NCI-H2196 treated with DMSO at 0.1 percent for 48 hours (cell line): ENCODE data around the gene NUP62.
A peak's percentile ranks its signal among the peaks of the same experiment; 100 is the strongest.

Experiments
- DNase-seq: peaks from one replicate; lab custom pipeline; 2025; ENCODE audit not compliant: unreplicated experiment; lab: John Stamatoyannopoulos, UW

NUP62 gene

DNA sequence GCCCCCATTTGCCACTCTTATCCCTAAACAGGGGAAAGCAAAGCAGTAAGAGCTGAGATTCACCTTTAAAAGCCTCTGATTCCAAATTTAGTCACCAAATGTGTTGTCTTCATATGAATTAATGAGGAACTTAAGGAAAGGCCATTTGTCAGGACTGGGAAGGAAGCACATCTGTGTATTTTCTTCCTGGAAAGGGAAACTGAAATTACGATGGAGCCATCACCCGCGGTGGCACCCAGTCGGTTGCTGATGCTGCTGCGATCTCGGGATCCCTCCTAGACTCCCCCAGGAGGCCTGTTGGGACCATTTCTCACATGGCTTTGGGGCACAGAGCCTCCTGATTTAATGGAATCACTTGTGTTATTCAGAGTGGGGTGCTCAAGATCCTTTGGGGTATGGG is 25.2 kb downstream of the NUP62 start:
- no peak for DNase-seq

- DNase-seq, result no peak
Measured at GRCh38 chr19:49896863-49897621, 32.3 kb downstream of the NUP62 start, which contains the start of gene IL4I1. TSS of gene IL4I1 (minus strand) at chr19:49896887. CDS start at chr19:49896160, 727 bp downstream.

- no peak for DNase-seq
Measured at GRCh38 chr19:49895566-49896297, 33.6 kb downstream of the NUP62 start.

DNA sequence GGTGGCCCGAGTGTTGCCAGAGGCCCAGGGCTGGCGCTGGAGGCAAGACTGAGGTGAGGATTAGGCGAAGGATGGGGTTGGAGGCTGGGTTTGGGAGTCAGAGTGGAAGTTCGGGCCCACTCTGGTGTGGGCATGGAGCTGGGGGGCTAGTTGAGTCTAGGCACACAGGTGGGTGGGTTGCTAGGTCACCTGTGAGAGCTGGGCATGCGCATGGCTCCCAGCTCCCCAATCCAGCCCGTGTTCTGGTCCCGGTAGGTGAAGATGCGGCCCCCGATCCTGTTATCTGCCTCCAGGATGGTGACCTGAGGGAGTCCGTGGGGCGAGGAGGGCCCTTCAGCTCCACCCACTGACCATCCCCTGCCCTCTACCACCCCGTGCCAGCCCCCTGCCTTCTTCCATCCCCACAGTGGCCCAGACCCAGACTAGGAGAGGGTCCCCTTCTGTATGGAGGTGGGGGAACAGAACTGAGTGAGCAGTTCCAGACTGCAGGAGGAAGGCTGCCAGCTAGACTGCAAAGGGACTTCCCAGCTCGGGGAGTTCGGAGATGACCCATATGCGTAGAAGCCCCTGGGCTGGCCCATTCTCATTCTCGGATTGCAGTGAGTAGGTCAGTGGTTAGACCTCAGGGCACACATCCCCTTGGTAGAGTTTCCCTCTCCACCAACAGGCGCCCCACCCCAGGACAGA is 34.3 kb downstream of the NUP62 start:
- DNase-seq, result no peak

GRCh38 chr19:49894011-49894664 is 35.2 kb downstream of the NUP62 start:
- DNase-seq, result no peak

GRCh38 chr19:49892716-49893115 is 36.6 kb downstream of the NUP62 start:
- no peak for DNase-seq

DNA sequence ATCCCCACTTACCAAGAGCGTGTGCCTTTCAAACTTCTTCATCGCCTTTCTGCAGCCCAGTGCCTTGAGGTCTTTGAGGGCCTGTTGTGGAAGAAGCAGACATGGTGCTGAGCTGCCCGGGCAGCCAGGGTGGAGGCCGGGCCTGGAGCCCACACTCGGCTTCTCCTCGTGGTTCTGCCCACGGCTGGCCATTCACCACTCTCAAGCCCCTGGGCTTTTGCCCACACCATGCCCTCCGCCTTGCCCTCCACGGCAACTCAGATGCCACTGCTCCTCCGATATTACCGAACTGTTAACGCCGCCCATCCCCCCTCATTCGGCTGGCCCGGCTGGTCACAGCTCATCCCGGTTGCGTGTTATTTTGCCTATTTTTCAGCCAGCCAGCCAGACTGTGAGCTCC is 37.9 kb downstream of the NUP62 start:
- no peak for DNase-seq

GRCh38 chr19:49890349-49891311 is 38.7 kb downstream of the NUP62 start:
- DNase-seq, result peak; percentile 40

GRCh38 chr19:49889687-49890348 is 39.5 kb downstream of the NUP62 start:
- peak; percentile 62 for DNase-seq

DNA sequence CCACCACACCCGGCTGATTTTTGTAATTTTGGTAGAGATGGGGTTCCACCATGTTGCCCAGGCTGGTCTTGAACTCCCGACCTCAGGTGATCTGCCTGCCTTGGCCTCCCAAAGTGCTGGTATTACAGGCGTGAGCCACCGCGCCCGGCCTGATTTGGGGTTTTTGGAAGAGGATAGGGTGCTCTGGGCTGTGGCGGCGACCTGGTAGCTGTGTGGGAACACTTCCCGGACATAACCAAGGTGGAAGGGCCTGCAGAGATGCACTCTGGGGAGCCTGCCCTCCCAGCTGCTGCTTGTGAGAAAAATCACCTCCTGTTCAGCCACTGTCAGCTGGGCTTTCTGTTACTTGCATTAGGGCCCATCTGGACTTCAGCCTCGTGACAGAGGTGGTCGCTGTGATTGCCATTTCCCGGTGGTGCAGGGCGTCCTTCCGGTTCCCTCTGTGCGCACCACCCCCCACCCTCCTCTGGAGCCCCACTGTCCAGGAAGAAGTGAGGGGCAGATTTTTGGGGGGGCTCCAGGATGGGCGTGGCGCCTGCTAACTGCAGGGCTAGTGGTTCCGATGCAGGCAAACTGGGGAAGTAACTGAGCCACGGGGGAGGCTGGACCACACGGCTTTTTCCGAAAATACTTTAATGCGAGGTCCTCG is 40.1 kb downstream of the NUP62 start:
- DNase-seq, result no peak

GRCh38 chr19:49888510-49888824 is 40.8 kb downstream of the NUP62 start:
- no peak for DNase-seq

DNA sequence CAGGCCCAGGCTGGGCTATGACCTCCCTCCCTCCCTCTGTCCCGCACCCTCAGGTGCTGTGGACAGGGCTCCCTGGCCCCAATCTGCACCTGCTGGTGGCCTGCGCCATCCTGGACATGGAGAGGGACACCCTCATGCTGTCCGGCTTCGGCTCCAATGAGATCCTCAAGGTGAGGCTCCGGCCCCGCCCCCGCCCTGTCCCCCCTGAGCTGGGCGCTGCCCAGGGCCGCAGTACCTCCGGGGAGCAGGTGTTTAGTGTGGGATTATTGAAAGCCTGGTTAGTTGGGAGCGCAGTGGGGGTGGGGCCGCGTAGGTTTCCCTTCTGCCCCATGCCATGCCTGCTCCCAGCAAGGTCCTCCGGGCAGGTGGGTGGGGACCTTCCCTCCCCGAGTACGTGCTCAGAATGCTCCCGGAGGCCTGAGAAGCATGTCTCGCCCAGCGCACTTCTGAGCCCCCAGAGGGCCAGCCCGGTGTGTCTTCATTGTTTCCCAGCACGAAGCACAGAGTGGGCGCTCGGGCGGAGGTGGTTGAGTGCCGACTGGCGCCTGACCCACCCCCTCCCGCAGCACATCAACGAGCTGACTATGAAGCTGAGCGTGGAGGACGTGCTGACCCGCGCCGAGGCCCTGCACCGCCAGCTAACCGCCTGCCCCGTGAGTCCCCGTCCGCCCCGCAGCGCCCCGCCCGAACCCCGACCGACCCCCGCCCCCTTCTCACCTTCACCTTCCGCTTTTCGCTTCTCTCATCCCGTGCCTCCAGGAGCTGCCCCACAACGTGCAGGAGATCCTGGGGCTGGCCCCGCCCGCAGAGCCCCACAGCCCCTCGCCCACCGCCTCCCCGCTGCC is 41.4 kb downstream of the NUP62 start:
- no peak for DNase-seq

DNA sequence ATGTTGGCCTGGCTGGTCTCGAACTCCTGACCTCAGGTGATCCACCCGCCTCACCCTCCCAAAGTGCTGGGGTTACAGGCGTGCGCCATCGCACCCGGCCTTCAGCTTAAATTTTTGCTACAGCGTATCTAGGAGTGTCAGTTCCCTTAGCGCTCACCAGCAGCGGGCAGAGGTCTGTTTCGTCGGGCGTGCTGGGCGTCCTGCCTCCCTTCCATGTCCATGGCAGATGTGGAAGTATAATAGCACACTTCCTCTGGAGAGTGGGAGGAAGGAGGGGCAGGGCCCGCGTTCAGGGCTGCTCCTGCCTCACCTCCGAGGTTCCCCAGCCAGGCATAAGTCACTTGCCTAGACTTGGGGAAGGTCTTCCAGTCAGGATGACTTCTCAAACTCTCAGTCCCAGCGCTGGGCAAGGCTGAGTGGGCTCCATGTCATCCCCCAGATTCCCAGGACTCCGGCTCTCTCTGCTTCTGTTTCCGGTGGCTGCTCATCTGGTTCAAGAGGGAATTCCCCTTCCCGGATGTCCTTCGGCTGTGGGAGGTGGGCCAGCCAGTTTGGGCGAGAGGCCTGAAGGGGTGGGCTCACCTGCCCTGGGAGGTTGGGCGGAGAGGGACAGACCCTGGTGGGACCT is 42.2 kb downstream of the NUP62 start:
- no peak for DNase-seq

DNA sequence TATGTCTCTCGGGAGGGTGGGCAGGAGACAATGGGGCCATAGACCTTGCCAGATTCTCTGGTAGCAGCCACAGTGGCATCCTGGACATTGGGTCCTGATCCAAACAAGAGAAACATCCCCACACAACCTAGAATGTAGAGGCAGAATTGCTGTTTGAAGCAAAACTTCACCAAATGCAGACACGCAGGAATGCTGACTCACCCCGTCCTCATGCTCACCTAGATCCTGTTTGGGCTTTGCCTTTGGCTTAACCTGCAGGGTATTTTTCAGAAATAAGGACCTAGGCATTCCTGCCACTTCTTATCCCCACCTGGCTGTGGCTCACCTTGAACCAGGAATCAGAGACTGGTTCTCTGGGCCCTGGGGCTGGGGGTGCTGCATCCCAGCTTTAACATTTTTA is 44.5 kb downstream of the NUP62 start:
- no peak for DNase-seq

DNA sequence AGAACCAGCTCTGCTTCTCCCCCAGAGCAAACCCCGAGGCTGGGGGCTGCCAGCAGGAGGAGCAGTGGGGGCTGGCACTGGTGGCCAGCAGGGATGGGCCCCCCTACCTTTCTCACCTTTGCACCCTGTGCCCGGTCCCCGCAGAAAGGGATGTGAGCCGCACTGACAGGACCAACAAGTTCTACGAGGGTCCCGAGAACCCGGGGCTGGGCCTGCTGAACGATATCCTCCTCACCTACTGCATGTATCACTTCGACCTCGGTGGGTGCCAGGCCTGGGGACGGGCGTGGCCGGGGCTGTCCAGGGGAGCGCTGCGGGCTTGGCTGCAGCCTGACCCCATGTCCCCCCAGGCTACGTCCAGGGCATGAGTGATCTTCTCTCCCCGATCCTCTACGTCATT is 45.2 kb downstream of the NUP62 start:
- DNase-seq, result no peak

- no peak for DNase-seq
Measured at GRCh38 chr19:49883094-49883493, 46.2 kb downstream of the NUP62 start.

GRCh38 chr19:49882643-49883042 is 46.7 kb downstream of the NUP62 start:
- DNase-seq, result no peak
